ENCODE data around the gene LRCOL1.

The LRCOL1 gene

DNA sequence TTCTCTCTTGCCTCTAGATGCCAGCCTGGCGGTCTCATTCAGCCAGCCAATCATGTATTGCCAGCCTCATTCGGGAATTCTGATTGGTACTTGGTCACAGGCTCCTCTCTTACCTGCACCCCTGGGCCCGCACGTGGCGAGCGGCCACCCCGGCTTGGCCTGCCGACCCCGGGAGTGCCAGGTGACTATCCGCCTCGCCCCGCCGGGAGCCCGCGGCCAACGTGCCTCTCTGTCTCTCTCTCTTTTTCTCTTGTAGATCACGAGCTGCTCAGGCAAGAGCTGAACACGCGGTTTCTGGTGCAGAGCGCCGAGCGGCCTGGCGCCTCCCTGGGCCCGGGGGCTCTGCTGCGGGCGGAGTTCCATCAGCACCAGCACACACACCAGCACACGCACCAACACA, 39.3 kb downstream of the LRCOL1 start:
- H3K4me3 ChIP-seq (replicated peaks; ENCODE audit: low read depth, low read length): no peak overlapping the region
- TF ChIP-seq, protein P1, sequence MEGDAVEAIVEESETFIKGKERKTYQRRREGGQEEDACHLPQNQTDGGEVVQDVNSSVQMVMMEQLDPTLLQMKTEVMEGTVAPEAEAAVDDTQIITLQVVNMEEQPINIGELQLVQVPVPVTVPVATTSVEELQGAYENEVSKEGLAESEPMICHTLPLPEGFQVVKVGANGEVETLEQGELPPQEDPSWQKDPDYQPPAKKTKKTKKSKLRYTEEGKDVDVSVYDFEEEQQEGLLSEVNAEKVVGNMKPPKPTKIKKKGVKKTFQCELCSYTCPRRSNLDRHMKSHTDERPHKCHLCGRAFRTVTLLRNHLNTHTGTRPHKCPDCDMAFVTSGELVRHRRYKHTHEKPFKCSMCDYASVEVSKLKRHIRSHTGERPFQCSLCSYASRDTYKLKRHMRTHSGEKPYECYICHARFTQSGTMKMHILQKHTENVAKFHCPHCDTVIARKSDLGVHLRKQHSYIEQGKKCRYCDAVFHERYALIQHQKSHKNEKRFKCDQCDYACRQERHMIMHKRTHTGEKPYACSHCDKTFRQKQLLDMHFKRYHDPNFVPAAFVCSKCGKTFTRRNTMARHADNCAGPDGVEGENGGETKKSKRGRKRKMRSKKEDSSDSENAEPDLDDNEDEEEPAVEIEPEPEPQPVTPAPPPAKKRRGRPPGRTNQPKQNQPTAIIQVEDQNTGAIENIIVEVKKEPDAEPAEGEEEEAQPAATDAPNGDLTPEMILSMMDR (IDR thresholded peaks at IDR 0.05; ENCODE audit: low read length, missing control alignments): no peak
- no peak for DNase-seq (ENCODE audit: low read depth)

DNA sequence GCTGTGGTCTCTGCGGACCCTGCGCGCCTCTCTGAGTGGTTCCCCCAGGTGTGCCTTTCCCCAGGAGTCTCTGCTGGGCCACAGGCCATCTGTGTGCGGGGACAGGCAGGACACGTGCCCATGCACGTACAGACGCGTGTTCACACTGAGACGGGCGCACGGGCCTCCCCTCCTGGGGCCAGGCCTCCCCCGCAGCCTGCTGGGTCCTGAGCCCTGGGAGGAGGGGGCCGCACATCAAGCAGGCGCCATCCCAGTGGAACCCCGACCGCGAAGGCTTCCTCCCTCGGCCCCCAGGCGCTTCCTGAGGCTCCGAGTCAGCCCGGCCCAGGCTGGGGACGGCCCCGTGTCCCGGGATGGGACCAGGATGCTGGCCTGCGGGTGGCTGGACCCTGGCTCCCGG, 39.7 kb downstream of the LRCOL1 start:
- TF ChIP-seq, protein P1 (IDR thresholded peaks at IDR 0.05; ENCODE audit: low read length, missing control alignments): no peak
- no peak overlapping the region for H3K4me3 ChIP-seq (replicated peaks; ENCODE audit: low read depth, low read length)
- DNase-seq (ENCODE audit: low read depth): no peak

DNA sequence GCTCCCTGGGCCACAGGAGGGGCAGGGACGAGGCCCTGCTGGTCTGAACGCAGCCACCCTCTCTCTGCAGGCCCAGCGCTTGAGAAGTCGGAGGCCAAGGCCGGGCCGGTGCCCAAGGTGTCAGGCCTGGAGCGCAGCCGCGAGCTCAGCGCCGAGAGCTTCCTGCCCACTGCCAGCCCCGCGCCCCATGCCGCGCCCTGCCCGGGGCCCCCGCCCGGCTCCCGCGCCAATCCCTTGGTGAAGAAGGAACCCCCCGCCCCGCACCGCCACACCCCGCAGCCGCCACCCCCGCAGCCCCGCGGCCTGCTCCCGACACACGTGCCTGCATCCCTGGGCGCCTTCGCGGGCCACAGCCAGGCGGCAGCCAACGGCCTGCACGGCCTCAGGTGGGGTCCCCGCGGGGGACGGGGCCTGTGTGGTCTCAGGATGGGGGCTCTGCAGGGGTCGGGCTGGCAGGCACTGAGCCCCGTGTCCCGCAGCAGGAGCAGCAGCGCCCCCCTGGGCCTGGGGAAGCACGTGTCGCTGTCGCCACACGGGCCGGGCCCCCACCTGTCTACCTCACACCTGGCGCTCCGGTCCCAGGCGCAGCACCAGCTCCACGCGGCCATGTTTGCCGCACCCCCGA, 40.4 kb downstream of the LRCOL1 start:
- no peak for DNase-seq (ENCODE audit: low read depth)
- TF ChIP-seq, protein P1 (IDR thresholded peaks at IDR 0.05; ENCODE audit: low read length, missing control alignments): no peak
- no peak overlapping the region for H3K4me3 ChIP-seq (replicated peaks; ENCODE audit: low read depth, low read length)

DNA sequence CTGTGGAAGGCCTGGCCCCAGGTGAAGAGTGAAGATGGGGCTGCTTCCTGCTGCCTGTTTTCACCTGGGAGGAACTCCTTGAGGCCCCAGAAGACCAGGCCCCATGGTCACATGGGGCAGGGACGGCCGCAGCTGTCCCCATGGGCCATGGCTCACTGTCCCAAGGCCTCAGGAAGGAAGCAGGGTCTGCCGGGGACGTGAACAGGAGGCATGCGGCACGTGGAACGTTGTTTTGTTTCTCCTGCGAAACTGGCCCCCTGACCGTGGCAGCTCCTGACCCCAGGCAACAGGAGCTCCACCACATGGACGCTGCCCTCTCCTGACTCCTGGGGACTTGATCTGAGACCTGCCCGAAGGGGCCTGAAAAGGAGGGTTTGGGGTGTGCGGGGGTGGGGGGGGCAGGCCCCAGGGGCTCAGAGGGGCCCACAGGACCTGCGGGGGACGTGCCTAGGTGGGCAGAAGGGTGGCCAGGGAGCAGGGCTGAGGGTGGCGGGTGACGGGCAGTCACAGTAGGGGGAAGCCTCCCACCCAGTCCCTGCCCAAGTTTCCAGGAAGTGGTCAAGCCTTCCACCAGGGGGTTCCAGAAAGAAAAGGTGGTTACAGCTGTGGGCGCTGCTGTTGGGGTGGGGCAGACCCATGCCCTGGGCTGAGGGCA, 41.4 kb downstream of the LRCOL1 start:
- H3K4me3 ChIP-seq (replicated peaks; ENCODE audit: low read depth, low read length): no peak overlapping the region
- TF ChIP-seq, protein P1 (IDR thresholded peaks at IDR 0.05; ENCODE audit: low read length, missing control alignments): no peak
- no peak for DNase-seq (ENCODE audit: low read depth)

DNA sequence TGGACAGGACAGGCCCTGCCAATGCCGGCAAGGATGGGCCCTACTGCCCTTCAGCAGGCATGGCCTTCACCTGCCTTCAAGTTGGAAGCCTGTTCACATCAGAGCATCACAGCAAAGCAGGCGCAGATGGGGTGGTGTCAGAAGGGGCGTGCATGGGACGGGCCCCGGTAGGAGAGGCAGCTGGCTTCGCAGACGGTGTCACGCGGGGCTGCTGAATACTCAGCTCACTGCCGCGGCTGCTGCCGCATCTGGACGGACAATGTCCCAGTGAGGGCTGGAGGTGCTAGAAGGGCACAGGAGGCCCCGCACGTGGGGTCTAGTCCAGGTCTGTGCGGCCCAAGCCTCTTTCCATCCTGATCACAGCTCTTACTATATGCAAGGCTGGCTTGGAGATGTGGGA, 42.1 kb downstream of the LRCOL1 start:
- no peak overlapping the region for H3K4me3 ChIP-seq (replicated peaks; ENCODE audit: low read depth, low read length)
- no peak for DNase-seq (ENCODE audit: low read depth)
- TF ChIP-seq, protein P1 (IDR thresholded peaks at IDR 0.05; ENCODE audit: low read length, missing control alignments): no peak

DNA sequence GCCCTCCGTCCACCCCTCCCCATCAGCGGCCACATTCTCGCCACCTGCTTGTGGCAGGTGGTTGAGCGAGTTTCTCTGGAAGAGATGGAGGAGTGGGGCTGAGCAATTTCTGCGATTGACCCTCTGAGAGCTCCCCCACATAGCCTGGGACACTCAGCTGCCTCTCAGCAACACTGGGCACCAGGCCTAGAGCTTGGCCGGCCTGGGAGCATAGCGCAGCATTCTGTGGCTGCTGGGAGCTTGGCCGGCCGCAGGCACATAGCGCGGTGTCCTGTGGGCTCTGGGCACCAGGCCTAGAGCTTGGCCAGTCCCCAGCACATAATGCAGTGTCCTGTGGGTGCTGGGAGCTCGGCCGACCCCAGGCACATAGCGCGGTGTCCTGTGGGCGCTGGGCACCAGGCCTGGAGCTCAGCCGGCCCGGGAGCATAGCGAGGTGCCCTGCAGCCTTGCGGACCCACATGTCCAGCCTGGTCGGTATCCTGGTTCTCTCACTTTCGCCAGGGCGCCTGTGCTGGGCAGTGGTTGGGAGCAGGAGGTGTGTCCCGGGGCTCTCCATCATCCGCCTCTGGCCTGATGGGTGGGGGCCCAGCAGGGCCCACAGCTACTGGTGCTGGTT, 43.8 kb downstream of the LRCOL1 start:
- no peak for DNase-seq (ENCODE audit: low read depth)
- TF ChIP-seq, protein P1 (IDR thresholded peaks at IDR 0.05; ENCODE audit: low read length, missing control alignments): no peak

More for the DNA sequence above, 43.8 kb downstream of the LRCOL1 start:
- H3K4me3 ChIP-seq (replicated peaks; ENCODE audit: low read depth, low read length): no peak overlapping the region

All from fibroblast of pulmonary artery (primary cell).